GM19397 (cell line): ENCODE data around the gene ARHGAP23.

Source experiments
- ATAC-seq: cut with Tn5 transposase; IDR thresholded peaks from one replicate; pipeline ENCODE4 v1.9.1; 2021; ENCODE audit warnings: mild to moderate bottlenecking, moderate library complexity; ENCODE audit not compliant: unreplicated experiment

Gene ARHGAP23

GRCh38 chr17:38440614-38441397 lies 12.5 kb downstream of the ARHGAP23 start:
- ATAC-seq = no peak

GRCh38 chr17:38441429-38442061 lies 13.3 kb downstream of the ARHGAP23 start:
- no peak for ATAC-seq

GRCh38 chr17:38442548-38442947 lies 14.3 kb downstream of the ARHGAP23 start:
- no peak for ATAC-seq

GRCh38 chr17:38443356-38444031 lies 15.2 kb downstream of the ARHGAP23 start:
- no peak for ATAC-seq

- ATAC-seq = no peak
Observed at GRCh38 chr17:38444151-38444550, 15.9 kb downstream of the ARHGAP23 start.

GRCh38 chr17:38447502-38448085 lies 19.3 kb downstream of the ARHGAP23 start:
- no peak for ATAC-seq

- ATAC-seq = no peak
Observed at GRCh38 chr17:38448208-38448771, 20.0 kb downstream of the ARHGAP23 start.

GRCh38 chr17:38449364-38449763 lies 21.1 kb downstream of the ARHGAP23 start:
- ATAC-seq = no peak

GRCh38 chr17:38450557-38451029 lies 22.3 kb downstream of the ARHGAP23 start:
- ATAC-seq = no peak

- ATAC-seq = no peak
Observed at GRCh38 chr17:38451030-38451839, 23.0 kb downstream of the ARHGAP23 start.

- no peak for ATAC-seq
Observed at GRCh38 chr17:38451840-38452529, 23.7 kb downstream of the ARHGAP23 start.

- no peak for ATAC-seq
Observed at GRCh38 chr17:38452719-38453118, 24.5 kb downstream of the ARHGAP23 start.

GRCh38 chr17:38453951-38454421 lies 25.7 kb downstream of the ARHGAP23 start:
- no peak for ATAC-seq

GRCh38 chr17:38454532-38454931 lies 26.3 kb downstream of the ARHGAP23 start:
- no peak for ATAC-seq

- no peak for ATAC-seq
Observed at GRCh38 chr17:38455288-38455915, 27.1 kb downstream of the ARHGAP23 start.

GRCh38 chr17:38456031-38456815 lies 28.0 kb downstream of the ARHGAP23 start:
- ATAC-seq = no peak

GRCh38 chr17:38457577-38458371 lies 29.5 kb downstream of the ARHGAP23 start:
- ATAC-seq = no peak
